Esophagus muscularis mucosa (tissue), 3 donors: ENCODE data around the gene USP33.

Experiments used
- CTCF ChIP-seq, 3 experiments: fragments of 200-600 bp in 2 of 3; fragments of 450-650 bp in 1 of 3; sonication (generic) in 2 of 3; IDR thresholded peaks; one replicate each; pipeline ENCODE4 v1.5.1; 2017 to 2019; ENCODE audit warnings: antibody characterized with exemption in 3 of 3, mild to moderate bottlenecking in 2 of 3, moderate library complexity in 1 of 3
- POLR2A ChIP-seq: fragments of 450-650 bp; IDR thresholded peaks from one replicate; pipeline ENCODE4 v1.6.1; 2017; ENCODE audit warnings: antibody characterized with exemption, moderate library complexity, mild to moderate bottlenecking, low read depth
- POLR2AphosphoS5 ChIP-seq, 2 donors: sonication (generic); formaldehyde crosslinking; IDR thresholded peaks; one replicate each; pipeline ENCODE4 v1.6.1; 2017; ENCODE audit warnings: antibody characterized with exemption in 2 of 2

- TF ChIP-seq CTCF (IDR thresholded peaks at IDR 0.05), result no peak
- no peak for TF ChIP-seq POLR2A
- no peak for TF ChIP-seq POLR2AphosphoS5 (IDR thresholded peaks at IDR 0.05)
Observed at GRCh38 chr1:77686796-77687518, 72.7 kb downstream of the USP33 start.
